ENCODE measurements around the gene PSMA7.
"Not testable (repeated sequence)": the region's sequence is repeated elsewhere in the genome, so short reads cannot be mapped to it uniquely, and the experiment has no call there.

The PSMA7 gene

DNA sequence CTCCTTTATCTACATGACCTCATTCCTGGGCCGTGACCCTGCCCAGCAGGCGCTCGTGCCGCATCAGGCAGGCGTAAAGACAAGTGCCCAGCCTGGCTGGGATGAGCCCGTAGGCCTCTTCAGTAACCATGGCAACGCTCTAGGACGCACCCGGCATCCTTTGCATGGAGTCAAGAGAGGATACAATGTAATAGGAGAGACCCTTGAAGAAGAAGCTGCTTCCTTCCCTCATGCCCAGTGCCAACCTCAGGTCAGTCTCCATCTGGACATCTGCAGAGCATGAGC is 25.9 kb downstream of the PSMA7 start:
- peak; percentile 69 for DNase-seq

DNA sequence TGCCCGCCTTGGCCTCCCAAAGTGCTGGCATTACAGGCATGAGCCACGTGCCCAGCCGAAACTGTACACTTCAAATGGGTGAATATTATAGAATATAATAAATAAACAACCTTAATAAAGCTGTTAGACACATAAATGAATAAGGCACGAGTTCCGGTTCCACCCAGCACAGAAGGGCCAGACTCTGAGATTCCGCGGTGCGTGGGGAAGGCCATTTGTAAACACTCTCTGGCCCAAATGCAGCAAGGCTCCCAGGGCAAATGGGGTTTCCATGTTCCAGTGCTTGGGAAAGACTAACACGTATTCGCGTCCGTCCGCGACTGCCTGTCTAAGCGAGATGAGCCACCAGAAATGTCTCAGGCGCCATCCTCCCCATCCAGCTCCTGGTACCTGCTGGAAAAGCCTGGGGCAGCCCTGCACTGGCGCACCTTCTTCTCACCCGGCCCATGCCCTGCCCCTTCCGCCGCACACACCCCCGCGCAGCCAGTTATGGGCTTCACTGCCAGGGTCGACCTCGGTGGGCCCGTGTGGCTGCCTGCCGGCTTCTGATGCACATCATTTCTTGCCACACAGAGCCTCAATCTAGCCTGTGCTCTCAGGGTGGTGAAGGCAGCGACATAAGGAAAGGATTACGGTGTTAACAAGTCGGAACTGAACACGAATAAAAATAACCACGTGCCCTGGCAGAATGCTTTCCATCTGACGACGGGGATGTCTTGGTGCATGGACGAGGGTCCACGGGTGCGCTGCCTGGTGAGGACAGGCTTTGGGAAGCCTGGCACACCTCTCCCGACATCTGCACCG is 26.4 kb downstream of the PSMA7 start:
- no peak for DNase-seq

DNA sequence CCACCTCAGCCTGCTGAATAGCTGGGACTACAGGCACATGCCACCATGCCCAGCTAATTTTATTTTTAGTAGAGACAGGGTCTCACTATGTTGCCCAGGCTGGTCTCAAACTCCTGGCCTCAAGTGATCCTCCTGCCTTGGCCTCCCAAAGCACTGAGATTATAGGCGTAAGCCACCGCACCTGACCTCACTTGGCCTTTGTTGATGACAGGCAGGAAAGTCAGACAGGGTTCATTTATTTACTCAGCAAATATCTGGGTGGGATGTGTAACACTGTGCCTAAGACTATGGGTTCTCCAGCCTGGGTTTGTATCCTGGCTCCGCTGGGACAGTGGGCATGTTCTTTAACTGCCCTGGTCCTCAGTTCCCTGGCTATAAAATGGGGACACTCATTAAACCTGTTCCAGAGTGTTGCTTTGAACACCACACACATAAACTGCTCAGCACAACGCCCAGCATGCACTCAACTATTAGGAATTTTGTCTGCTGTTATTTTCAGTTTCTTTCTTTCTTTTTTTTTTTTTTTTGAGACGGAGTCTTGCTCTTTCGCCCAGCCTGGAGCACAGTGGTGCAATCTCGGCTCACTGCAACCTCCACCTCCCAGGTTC is 27.3 kb downstream of the PSMA7 start:
- not testable (repeated sequence) for DNase-seq

DNA sequence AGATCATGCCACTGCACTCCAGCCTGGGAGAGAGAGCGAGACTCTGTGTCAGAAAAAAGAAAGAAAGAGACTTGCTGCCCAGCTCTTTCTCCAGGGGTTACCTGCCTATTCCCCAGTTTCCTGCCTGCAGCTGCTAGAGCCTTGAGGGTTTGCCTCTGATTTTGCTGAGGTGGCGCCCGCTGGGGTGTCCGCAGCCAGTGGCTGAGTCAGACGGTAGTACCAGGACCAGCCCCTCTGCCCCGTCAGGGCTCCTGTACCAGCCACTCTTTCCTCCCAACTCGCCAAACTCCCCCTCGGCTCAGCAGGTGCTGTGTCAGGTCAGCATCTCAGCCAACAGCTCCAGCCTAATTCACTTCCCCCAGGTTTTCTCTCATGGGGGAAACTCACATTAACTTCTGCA is 28.3 kb downstream of the PSMA7 start:
- DNase-seq = no peak

DNA sequence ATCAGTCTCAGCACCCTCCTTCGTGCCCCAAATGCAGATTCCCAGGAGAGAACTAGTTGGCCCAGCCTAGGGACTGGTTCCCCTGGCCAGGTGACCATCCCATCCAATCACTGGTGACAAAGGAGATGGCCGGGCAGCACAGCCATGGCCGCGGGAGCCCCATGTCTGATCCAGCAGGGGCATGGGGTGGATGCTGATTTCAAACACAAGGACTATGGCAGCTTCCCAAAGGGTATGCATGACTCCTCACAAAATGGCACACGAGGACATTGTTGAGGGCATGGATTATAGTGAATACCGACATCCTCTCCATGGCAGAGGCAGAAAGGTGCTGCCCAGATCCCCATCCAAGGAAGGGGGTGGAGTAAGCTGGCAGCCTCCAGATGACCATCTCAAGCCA is 30.8 kb downstream of the PSMA7 start:
- DNase-seq = no peak

DNA sequence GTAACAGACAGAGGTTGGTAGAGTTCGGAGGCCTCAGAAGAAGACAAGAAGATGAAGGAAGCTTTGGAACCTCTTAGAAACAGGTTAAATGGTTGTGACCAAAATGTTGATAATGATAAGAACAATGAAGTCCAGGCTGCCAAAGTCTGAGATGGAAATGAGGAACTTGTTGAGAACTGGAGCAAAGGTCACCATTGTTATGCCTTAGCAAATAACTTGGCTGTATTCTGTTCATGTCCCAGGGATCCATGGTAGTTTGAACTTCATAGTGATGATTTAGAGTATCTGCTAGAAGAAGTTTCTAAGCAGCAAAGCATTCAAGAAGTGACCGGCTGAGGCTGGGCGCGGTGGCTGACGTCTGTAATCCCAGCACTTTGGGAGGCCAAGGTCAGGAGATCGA is 32.0 kb downstream of the PSMA7 start:
- no peak for DNase-seq

DNA sequence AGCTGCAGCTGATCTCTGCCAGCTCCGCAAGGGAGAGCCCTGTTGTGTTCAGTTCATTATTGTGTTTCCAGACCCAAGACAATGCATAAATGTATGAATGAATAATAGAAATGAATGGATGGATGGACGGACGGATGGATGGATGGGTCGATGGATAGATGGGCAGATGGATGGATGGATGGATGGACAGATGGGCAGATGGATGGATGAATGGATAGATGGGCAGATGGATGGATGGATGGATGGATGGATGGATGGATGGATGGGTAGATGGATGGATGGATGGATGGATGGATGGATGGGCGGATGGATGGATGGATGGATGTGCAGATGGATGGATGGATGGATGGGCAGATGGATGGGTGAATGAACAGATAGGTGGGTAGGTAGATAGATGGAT is 37.6 kb downstream of the PSMA7 start:
- no peak for DNase-seq

DNA sequence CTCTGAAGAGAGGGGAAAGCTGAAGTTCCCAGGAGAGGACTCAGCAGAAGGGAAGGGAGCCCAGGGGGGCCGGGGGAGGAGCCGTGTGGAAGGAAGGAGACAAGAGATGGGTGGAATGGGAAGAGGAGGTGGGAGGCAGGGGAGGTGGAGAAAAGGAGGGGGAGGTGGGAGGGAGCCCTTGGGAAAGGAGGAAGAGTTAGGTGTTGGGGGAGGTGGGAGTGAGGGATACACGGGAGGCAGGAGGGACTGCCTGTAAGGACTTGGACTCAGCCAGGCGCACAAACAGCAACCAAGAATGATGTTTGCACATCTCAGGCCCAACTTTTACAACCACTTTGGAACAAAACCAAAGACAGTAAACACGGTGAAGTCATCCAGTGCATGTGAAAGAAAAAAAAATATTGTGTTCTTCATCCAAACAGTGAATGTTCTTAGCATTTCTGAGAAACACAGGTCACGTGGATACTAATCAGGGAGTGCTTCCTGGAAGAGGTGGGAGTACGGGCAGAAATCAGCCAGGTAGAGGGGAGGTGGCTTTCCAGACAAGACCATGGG is 38.3 kb downstream of the PSMA7 start:
- no peak for DNase-seq

DNA sequence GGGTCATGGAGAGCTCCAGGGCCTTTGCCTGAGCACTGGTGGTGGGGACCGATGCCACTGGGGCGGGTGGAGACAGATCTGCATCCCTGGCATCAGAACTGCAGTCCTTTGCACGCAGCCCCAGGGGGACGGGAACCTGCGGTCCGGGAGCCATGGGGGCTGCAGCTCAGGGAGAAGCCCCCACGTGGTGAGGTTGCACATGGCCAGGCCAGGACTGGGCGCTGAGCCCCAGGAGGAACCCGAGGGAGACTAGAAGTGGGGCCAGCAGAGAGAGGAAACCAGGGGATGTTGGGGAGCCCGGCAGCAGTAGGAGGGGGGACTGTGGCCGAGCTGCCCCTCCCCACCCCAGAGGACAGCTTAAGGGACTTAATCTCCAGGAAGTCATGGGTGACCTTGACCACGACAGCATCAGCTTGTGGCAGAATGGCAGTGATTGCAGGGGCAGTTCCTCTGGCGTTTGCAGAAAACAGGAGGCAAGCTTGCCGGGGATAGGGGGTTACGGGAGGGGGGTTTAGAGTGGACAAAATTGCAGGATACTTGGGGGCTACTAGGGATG is 38.9 kb downstream of the PSMA7 start:
- no peak for DNase-seq

DNA sequence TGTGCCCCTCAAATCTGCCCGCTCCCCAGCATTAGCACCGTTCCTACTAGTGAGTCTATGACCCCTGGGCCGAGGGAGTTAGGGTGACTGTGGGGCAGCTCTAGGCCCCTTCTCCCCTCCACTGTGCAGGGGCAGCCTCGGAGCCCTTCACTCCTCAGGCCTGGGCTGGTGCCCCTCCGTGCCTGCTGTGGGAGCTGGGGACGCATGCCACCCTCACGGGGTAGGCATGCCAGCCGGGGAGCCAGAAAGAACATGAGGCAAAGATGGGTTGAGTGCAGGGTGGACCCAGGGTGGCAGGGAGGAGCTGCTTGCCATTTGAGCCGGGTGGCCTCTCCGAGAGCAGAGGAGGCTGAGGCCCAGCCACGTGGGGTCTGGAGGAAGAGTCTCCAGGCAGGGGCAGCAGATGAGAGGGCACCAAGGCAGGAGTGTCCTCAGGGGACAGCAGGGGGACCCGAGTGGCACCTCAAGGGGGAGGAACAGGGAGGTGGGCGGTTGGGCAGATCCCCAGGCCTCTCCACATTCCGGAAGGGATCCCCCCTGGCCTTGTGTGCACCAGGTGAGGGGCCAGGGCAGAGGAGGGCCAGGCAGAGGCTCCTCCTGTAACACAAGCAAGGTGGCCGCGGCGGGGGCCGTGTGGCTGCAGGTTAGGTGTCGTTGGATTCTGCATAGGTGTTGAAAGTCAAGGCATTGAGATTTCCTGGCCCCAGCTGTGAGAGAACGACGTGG is 39.5 kb downstream of the PSMA7 start:
- DNase-seq = no peak

DNA sequence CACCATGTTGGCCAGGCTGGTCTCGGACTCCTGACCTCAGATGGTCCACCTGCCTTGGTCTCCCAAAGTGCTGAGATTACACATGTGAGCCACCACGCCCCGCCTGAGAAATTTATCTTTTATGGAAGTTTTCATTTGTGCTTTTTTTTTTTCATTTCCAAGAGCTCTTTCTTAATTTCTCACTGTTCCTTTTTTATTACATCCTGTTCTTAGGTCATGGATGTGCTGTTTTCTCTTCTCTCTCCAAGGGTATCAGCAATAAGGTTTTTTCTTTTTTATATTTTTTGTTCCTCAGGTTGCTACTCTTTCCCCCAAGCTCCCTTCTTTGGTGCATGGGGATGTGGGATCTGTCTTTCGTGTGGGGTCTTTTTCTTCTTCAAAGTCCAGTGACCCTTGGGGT is 42.1 kb downstream of the PSMA7 start:
- DNase-seq = no peak

DNA sequence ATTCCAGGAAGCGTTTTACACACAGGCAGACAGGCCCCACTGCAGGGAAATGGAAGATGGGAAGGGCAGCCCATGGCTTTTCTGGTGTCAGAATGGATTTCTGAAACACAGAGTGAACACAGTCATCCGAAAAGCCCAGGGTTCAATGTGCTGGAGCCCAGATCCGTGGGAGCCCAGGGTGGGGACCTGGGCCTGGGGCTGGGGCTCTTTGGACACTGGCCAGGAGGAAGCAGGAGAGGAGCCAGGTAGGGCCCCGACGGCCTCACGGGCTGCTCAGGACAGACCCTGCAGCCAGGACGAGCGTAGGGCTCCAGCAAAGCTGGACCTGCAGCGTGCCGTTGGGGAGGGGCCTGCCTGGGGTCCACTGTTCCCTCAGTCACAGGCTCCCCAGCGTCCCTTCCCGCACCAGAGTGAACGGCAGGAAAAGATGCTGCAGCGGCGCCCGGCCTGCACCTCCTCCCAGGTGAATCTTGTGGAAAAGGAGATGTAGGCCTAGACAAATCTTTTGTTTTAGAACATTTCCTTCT is 45.2 kb downstream of the PSMA7 start:
- no peak for DNase-seq

DNA sequence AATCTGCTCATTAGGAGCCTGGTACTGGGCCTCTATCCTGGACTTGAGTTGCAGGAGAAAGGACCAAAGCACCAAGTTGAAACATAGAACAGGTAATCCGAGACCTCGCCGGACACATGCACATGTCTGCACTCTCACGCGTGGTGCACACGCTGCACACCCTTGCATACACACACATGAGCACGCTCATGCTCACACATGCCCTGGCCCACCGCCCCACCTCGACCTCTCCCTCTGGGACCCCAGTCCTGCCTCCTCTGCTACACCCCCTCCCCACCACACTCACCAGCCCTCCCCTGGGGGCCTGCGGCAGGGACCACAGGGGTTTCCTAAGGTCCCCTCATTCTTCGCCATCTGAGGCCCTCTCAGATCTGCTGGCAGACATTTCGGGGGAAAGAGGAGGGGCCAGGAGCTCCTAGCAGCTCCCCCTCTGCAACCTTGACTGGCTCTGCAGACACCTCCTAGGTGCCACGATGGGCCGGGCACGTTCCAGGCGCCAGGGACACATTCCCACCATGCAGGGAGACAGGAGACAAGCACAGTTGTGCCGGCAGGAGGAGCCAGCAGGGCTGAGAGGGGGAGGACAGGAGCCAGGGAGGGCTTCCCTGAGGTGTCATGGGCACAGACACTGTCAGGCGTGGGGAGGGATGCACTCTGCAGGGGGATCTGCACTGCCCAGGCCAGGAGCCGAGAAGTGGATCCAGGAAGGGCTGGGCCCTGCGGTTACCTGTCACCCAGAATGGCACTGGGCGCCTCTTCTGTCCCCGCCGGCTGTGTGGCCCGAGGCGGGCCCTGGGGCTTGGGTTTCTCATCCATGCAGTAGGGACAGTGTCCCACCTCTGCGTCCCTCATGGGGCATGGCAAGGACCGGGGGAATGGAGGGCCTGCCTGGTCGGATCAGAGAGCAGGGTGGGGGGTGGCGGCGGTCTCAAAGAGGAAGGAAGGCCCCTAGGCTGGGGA is 46.5 kb downstream of the PSMA7 start:
- no peak for DNase-seq

DNA sequence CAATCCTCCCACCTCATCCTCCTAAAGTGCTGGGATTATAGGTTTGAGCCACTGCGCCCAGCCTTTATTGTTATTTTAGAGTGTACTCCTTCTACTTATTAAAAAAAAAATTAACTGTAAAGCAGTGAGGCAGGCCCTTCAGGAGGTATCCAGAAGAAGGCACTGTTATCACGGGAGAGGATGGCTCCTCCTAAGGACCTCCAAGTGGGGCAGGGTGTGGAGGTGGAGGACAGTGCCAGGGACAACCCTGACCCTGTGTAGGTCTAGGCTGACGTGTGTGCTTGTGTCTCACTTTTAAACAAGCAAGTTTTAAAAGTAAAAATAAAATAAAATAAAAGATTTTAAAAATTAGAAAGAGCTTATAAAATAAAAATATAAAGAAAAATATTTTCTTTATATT is 53.8 kb downstream of the PSMA7 start:
- no peak for DNase-seq

DNA sequence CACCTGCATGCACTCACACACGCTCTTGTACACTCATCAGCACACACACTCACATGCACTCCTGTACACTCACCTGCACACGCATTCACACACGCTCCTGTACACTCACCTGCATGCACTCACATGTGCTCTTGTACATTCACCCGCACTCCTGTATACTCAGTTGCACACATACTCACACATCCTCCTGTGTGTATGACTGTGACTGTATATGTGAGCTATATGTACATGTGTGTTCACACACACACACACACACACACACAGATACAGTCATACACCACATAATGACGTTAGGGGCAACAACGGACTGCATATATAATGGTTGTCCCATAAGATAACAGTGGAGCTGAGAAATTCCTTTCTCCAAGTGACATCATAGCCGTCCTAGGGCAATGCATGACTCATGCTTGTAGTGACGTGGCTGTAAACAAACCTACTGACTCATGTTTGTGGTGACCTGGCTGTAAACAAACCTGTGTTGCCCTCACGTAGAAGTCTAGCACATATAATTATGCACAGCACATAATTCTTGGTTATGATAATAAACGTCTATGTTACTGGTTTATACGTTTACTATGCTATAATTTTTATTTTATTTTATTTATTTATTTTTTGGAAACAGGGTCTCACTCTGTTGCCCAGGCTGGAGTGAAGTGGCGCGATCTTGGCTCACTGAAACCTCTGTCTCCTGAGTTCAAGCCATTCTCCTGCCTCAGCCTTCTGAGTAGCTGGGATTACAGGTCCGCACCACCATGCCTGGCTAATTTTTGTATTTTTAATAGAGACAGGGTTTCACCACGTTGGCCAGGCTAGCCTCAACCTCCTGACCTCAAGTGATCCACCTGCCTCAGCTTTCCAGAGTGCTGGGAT is 54.7 kb downstream of the PSMA7 start:
- DNase-seq = no peak

DNA sequence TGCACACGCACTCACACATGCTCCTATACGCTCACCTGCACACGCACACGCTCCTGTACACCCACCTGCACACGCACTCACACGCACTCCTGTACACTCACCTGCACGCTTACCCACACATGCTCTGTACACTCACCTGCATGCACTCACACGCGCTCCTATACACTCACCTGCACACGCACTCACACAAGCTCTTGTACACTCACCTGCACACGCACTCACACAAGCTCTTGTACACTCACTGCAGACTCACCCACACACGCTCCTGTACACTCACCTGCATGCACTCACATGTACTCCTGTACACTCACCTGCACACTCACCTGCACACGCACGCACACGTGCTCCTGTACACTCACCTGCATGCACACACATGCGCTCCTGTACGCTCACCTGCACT is 55.6 kb downstream of the PSMA7 start:
- no peak for DNase-seq

DNA sequence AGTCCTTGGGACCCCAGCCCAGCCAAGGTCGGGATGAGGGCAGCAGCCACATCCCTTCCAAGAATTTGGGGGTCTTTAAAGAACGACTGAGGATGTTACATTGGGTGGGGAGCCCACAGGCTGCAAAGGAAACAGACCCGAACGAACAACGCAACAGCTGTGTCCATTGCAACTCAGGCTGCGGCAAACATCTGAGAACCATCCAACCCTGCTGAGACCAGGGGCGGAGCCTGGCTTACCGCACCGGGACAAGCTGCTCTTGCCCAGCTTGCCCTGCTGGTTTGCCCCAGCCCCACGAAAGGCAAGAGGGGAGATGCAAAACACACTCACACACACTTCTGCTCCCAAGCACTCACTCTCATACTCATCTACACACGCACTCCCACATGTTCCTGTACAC is 56.0 kb downstream of the PSMA7 start:
- no peak for DNase-seq

Measured in NCI-H1105 treated with DMSO at 0.1 percent for 48 hours (cell line).